ENCODE measurements around the gene ADAR.

DNA sequence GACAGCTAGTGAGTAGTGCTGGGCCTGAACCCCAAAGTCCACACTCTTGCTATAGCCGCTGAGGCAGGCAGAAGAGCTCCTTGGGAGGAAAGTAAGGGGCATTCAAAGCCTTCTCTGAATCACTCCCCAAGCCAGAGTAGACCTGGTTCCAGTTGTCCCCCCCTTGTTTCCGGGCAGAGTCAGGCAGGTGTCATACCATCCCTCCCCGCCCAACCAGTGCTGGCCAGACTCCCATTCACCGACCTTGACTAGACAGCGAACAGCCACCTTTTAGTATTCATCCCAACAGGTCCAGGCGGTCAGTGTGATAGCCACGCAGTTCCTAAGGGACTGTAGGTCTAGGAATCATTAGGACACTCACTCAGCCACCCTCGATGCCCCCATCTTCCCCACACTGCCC is 28.6 kb downstream of the ADAR start:
- TF ChIP-seq POLR2AphosphoS5 (IDR thresholded peaks at IDR 0.05; ENCODE audit: insufficient read depth, low read depth, low read length) (no peak), POLR2A (IDR thresholded peaks at IDR 0.05; ENCODE audit: low read depth, low read length) (no peak), EZH2 (IDR thresholded peaks at IDR 0.05; ENCODE audit: borderline replicate concordance, low read depth, low read length, severe bottlenecking) (no peak)
- TF ChIP-seq, protein P1, sequence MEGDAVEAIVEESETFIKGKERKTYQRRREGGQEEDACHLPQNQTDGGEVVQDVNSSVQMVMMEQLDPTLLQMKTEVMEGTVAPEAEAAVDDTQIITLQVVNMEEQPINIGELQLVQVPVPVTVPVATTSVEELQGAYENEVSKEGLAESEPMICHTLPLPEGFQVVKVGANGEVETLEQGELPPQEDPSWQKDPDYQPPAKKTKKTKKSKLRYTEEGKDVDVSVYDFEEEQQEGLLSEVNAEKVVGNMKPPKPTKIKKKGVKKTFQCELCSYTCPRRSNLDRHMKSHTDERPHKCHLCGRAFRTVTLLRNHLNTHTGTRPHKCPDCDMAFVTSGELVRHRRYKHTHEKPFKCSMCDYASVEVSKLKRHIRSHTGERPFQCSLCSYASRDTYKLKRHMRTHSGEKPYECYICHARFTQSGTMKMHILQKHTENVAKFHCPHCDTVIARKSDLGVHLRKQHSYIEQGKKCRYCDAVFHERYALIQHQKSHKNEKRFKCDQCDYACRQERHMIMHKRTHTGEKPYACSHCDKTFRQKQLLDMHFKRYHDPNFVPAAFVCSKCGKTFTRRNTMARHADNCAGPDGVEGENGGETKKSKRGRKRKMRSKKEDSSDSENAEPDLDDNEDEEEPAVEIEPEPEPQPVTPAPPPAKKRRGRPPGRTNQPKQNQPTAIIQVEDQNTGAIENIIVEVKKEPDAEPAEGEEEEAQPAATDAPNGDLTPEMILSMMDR (IDR thresholded peaks at IDR 0.05; ENCODE audit: extremely low read depth in 1 of 2, insufficient read depth in 1 of 2, low read depth in 1 of 2, low read length in 2 of 2): no peak
- TF ChIP-seq, protein P2, sequence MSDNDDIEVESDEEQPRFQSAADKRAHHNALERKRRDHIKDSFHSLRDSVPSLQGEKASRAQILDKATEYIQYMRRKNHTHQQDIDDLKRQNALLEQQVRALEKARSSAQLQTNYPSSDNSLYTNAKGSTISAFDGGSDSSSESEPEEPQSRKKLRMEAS (IDR thresholded peaks at IDR 0.05; ENCODE audit: insufficient read depth, insufficient read length): no peak

All from endothelial cell of umbilical vein (primary cell).